SIG-M5 treated with dmso at 0.1 percent for 504 hours (cell line): Measurements from ENCODE around the gene MTHFS.
"Not testable (repeated sequence)": the region's sequence is repeated elsewhere in the genome, so short reads cannot be mapped to it uniquely, and the experiment has no call there.

Experiments
- DNase-seq: peaks from one replicate; lab custom pipeline; 2025; ENCODE audit not compliant: unreplicated experiment; lab: John Stamatoyannopoulos, UW

MTHFS gene

DNA sequence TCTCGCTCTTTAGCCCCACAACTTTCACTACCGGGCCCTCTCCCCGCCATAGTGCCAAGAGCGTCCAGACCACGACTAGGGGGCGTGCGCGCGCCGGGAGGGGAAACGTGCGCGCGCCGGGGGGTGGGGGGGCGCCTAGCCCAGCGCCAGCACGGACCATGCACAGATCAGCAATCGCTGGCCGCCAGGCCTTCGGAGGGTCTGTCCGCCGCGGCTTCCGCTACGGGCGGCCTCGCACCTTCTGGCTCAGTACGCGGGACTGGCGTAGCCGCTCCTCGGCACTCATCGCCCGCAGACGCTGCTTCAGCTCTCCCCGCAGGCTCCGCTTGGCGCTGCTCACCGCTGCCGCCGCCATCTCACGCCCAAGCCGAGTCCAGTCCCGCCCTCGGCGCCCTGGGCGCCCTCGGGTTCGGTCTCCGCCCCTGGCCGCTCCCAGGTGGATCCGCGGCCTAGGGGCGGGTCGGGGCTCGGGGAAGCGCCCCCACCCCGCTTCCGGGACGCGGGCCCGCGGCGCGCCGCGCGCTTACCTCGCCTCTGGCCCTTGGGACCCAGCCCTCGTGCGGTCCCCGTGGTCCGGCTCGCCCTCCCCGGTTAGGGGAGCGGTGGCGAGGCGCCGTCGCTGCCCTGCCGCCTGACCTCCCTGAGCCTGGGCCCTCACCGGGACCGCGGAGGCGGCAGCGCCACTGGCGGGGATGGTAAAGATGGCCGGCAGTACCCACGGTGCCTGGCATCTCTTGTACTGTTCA lies at the start of gene MTHFS:
Gene MTHFS (minus strand): TSS at position 381 of the 746 bp plus-strand sequence. CDS start 26 bp downstream, at position 355.
- DNase-seq: peak; percentile 62

- no peak for DNase-seq
Measured at GRCh38 chr15:79944622-79945021, 47.8 kb upstream of the MTHFS start.

DNA sequence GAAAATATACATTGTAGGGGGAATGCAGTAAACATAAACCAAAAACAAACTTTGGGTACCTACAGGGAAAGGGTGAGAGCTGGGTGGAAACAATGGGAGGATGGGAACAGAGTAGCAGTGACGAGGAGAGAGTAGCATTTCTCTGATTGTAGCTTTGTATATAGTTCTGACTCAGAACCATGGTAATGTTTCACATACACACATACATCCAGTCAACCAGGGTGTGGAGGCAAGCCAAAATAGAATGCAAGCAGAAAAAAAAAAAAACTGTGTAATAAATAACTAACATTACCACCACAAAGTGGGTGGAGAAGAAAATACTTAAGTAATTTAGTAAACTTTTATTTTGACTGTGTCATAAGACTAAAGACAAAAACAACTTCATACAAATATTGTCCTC lies 47.0 kb upstream of the MTHFS start:
- DNase-seq: no peak

- DNase-seq: no peak
Measured at GRCh38 chr15:79942741-79943481, 46.1 kb upstream of the MTHFS start.

GRCh38 chr15:79939399-79939798 lies 42.6 kb upstream of the MTHFS start:
- no peak for DNase-seq

- no peak for DNase-seq
Measured at GRCh38 chr15:79938143-79938542, 41.3 kb upstream of the MTHFS start.

DNA sequence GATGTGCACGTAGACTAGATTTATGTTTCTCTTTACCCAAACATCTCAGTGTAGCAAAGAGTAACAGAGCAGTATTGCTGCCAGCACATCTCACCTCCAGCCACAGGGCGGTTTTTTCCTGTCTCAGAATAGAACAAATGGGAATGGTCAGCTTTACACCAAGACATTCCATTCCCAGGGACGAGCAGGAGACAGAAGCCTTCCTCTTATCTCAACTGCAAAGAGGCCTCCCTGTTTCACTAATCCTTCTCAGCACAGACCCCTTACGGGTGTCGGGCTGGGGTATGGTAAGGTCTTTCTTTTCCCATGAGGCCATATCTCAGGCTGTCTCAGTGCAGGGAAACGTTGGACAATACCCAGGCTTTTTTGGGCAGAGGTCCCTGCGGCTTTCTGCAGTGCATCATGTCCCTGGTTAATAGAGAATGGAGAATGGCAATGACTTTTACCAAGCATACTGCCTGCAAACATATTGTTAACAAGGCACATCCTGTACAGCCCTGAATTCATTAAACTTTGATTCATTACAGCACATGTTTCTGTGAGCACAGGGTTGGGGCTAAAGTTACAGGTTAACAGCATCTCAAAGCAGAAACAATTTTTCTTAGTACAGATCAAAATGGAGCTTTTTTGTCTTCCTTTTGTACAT lies 38.9 kb upstream of the MTHFS start:
- DNase-seq: not testable (repeated sequence)

DNA sequence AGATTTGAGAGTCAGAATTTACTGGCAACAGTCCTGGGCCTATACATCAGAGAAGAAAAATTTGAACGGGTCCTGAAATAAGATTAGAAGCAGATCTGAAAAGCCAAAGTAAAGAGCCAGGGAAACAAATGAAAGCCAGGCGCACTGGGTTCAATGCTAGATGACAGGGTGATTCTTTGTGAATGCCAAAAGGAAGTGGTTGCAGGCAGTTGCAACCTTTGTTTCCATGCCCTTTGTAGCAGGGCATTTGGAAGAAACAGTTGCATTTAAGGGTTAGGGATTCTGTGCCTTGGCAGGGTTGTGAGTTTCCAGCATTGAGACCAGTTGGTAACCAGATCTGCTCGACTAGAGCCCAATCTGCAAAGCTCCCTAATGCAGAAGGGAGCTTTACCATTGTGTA lies 36.4 kb upstream of the MTHFS start:
- no peak for DNase-seq

DNA sequence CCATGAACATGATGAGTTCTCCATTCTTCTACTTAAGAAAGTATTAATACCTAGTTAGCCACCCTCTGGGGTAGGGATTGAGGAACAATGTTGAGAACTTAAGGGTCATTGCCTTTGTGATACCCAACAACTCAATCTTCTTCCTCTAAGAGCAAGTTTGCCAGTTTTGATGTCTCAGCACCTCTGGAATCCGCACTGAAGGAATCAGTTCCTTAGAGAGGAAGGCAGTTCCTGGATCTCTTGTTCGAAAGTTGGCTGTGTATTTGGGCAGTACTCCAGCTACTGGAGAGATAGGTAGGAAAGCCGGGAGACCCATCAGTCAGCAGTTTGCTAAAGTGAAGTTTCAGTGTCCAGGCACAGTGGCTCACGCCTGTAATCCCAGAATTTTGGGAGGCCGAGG lies 35.6 kb upstream of the MTHFS start:
- DNase-seq: no peak

- DNase-seq: peak; percentile 15
Measured at GRCh38 chr15:79930516-79930915, 33.7 kb upstream of the MTHFS start.

- no peak for DNase-seq
Measured at GRCh38 chr15:79929412-79929811, 32.6 kb upstream of the MTHFS start.

GRCh38 chr15:79926116-79926515 lies 29.3 kb upstream of the MTHFS start:
- DNase-seq: not testable (repeated sequence)

- no peak for DNase-seq
Measured at GRCh38 chr15:79924379-79924778, 27.6 kb upstream of the MTHFS start.

DNA sequence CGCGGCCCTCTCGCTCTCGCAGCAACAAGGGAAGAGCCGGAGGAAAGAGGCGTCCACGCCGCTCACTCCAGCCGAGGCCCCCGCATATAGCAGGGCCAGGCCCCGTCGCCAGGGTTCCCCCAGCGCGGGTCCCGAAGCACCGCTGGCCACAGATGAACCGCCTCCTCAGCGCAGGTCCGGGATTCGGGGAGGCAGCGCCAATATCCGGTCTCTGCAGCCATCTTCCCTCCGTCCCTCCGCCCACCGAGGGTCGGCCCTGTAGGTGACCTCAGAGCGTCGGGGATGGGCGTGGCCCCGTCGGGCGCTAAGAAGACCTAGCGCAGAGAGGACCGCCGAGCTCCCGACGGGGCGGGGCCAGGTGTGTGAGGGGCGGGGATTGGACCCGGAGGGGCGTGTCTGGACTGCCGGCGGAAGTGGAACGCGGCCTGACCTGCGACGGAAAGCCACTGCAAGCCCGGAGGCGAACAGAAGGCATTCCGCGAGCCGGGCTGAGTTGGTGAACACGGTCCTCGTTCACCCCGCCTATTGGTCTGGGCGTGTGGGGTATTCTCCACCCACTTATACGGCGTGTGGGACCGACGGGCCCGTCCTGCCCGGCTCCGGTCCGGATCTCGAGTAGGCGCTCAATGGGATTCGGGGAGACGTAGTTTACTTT lies 26.8 kb upstream of the MTHFS start:
- DNase-seq: peak; percentile 96

DNA sequence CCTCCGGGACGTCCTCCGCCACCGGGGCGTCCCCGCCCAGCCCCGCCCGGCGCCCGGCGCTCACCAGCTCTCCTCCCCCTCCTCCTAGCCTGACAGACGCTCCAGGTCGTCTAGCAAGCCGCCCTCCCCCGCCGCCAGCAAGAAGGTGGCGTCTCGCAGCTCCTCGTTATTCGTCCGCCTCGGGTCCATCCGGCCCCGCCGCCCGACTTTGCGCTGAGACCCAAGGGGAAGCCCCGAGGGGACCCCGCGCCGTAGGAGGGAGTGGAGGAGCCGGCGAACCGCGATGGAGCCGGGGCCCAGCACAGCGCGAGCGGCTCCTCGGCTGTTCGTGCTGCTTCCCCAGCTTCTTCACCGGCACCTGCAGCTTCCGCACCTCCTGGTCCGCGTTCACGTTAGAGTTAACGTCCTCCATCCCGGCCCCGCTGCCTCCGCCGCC lies 26.3 kb upstream of the MTHFS start:
- DNase-seq: peak; percentile 44

GRCh38 chr15:79922512-79923078 lies 25.8 kb upstream of the MTHFS start:
- no peak for DNase-seq

GRCh38 chr15:79919749-79920511 lies 23.1 kb upstream of the MTHFS start:
- no peak for DNase-seq

DNA sequence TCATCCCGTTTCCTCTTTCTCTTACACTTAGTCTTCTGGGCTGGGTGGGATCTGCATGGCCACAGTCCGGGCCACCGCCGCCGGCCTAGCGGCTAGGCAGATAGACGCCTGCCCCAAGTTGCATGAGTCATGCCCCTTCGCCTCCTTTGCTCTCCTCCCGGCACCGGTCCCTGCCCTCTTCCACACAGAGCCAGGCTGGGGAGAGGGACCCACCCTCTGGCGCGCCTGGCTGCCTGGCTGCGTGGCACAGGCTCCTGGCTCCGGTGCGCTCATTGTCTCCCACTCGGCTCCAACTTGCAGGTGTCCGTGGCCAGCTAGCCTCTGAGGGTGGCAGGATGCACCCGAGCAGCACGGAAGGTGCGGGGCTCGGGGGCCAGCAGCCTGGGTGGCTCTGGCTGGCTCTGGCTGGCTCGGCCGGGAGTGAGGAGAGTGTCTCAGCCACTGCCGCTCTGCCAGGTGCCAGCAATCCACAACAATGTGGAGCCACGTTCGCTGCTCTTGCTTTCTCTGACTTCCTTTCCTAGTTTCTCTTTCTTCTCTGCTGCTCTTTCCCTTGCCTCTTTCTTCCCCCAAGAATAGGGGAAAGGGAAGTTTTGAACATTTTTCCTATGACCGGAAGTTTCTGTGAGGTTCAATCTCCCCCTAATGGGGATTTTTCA lies 22.4 kb upstream of the MTHFS start:
- no peak for DNase-seq

DNA sequence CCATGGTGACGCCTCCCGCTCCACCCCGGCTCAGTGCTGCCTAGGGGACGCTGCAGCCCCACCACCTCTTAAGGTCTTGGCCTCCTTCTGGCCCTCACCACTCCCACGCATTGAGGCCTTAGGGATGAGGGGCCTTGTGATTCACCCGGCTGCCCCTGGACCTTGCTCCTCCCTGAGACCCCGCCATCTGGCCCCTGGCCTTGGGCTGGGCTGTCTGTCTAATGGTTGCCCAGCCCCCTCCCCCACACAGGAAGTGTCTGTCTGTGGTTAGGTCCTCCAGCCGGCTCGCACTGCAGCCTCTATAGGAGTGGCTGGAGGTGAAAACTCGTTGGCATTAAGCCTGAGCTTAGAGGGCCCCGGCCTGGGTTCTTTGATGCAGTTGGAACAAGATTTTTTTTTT lies 21.5 kb upstream of the MTHFS start:
- no peak for DNase-seq
